ENCODE data around the gene GTF2H2.

GRCh38 chr5:71014176-71014575, 53.3 kb downstream of the GTF2H2 start:
- TF ChIP-seq CTCF (IDR thresholded peaks at IDR 0.05) (no peak), TCF7L2 (IDR thresholded peaks at IDR 0.05; ENCODE audit: low read depth, low read length) (no peak), POLR2AphosphoS5 (IDR thresholded peaks at IDR 0.05; ENCODE audit: low read depth, low read length) (no peak), REST (IDR thresholded peaks at IDR 0.05; ENCODE audit: insufficient read depth in 1 of 2, low read depth in 2 of 2, low read length in 1 of 2) (no peak), SIN3A (IDR thresholded peaks at IDR 0.05; ENCODE audit: borderline replicate concordance, insufficient read depth, low read depth, low read length) (no peak)
